HuH-7 (cell line): ENCODE results near the gene ADORA2A.

Source experiments
- DNase-seq: peaks from one replicate; pipeline ENCODE4 v3.0.0; 2011; ENCODE audit warnings: low spot score

The ADORA2A gene

DNA sequence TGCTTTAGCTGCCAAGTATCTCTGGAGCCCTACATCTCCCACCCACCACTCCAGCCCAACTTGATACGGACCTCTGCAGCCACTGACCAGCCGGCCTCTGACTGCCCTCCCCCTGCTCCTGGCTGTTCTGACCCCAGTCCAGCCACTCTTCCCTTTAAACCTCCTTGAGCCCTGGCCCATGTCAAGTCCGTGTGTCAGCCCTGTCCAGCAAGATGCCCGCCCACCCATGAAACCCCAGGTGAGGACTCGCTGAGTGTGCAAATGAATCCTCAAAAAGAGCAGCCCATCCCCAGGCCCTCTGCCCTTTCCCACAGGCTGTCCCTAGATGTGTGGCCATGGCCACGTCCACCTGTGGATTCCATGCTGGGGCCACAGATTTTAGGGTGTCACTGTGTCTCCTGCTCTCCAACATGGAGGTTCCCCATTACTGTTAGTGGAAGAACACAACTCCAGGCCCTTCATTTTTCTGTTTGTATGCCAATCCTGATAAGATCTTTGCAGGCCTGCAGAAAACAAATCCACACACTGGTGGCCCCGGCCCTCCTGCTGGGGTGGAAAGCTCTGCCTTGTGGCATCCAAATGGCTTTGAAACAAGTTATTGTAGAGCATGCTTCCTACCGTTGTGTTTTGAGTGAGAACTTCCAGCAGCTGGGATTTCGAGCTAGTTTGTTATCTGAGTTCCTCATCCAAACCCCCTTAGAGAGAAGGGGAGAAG, 22.7 kb upstream of the ADORA2A start:
- no peak for DNase-seq

DNA sequence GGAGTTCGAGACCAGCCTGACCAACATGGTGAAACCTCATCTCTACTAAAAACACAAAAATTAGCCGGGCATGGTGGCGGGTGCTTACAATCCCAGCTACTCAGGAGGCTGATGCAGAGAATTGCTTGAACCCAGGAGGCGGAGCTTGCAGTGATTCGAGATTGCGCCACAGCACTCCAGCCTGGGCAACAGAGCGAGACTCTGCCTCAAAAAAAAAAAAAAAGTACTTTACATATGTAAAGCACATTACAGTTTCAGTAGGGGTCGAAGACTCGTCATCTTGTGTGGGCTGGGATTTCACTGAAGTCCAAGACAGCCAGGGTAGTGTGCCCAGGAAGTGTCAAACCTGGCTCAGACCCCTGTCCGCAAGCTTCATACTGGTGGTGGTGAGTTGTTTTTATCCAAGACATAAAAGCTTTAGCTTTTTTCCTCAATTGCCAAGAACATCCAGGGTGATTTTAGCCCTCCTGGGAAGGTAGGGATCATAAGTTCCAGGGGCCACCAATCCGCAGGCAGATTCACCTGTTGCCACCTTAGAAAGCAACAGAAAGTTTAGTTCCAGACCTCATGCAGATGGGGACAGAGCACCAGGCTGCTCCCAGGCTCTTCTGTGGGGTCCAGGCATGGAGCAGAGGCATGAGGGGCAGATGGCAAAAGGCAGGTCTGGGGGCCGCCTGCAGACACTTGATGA, 21.6 kb upstream of the ADORA2A start:
- no peak for DNase-seq

DNA sequence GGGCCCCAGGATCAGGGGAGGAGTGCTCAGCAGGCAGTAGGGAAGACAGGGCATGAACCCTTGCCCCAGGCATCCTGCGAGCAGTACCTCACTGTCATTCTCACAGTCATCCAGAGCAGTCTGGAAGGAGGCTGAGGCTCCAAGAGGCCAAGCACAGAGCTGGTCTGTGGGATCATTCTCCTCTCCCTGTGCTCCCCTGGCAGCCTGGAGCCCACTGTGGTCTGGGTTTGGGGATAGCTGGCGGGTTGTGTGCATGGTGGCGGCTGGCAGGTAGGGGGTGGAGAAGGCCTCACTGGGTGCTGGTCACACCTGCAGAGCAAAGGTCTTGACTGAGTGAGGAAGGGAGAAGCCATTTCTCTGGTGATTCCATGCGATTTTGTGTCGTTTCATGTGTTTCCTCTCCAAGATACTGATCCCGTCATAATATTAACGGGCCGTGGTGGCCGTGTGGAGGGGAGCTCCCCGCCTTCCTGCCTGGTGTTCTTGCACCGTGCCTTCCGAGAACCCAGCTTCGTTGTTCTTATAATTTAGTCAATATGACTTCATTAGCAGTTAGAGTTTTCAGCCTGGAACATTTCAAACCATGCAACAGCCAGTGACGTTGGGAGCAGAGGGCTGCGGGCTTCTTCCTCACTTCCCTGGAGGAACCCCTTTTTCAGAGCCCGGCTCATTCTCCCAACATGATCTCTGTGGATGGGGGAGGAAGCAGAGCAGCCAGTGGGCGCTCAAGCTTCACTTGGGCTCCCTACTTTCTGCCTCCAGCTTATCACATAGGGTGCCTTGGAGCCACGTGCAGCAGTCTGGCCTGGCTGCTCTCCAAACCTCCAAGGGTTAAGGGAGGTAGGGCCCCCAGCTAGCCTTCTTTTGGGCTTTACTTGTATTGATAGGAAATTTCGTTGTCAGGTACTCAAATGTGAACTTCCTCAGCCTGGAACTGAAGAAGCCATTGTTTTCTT, 20.8 kb upstream of the ADORA2A start:
- no peak for DNase-seq

DNA sequence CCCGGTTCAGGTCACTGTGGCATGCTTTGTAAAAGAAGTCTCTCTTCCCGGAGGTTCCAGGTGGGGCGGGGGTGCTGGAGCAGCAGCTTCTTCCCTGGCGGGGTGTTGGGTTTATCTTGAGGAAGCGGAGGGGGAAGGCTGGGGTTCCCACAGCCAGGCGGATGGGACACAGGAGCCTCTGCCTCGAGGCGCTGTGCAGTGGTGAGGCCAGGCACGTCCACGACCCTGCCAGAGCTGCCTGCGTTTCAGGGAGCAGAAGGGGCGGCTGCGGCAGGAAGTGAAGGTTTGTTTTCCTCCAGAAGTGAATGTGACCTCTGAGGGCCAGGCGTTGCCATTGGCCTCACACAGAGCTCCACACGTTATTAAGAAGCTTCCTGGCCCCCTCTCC, 20.1 kb upstream of the ADORA2A start:
- no peak for DNase-seq

DNA sequence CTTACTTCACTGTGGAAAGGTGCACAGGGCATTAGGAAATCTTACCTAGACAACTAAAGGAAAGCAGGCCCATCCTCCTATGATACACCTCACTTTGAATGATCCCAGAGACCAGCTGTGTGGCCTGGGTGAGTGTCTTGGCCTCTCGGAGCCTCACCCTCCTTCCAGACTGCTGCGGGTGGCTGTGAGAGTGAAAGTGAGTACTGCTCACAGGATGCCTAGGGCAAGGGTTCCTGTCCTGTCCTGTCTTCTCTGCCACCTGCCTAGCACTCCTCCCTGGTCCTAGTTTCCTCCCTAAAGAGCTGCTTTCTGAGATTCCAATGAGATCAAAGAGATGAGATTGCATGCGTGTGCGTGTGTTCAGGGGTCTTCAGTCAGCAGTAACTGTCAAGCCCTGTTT, 19.5 kb upstream of the ADORA2A start:
- DNase-seq, result no peak

DNA sequence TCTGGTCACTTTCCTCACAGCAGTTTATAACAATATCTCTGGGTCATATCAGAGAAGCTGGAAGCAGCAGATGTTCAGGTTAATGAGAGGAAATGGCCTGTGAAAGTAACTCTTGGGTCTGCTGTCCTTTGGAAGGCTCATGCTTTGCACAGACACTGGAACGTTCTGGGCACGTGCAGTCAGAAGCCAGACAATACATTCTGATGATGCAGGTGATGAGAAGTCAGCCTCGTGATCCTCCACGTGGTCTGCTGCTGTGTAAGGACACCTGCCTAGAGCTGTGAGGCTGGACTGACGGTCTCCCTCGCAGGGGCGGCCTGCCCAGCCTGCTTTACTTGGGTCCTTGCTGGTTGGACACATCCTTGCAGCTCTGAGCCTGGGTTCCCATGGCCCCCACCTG, 18.8 kb upstream of the ADORA2A start:
- DNase-seq, result no peak

DNA sequence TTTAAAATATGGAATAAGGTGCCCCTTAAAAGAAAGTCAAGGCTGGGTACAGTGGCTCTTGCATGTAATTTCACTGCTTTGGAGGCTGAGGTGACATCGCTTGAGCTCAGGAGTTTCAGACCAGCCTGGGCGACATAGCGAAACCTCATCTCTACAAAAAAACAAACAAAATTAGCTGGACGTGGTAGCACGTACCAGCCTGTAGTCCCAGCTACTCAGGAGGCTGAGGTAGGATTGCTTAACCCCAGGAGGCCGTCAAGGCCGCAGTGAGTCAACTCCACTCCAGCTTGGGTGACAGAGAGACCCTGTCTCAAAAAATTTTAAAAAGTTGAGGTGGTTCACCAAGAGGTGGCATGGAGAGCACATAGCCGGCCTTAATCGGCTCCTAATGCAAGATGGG, 17.7 kb upstream of the ADORA2A start:
- DNase-seq, result no peak

DNA sequence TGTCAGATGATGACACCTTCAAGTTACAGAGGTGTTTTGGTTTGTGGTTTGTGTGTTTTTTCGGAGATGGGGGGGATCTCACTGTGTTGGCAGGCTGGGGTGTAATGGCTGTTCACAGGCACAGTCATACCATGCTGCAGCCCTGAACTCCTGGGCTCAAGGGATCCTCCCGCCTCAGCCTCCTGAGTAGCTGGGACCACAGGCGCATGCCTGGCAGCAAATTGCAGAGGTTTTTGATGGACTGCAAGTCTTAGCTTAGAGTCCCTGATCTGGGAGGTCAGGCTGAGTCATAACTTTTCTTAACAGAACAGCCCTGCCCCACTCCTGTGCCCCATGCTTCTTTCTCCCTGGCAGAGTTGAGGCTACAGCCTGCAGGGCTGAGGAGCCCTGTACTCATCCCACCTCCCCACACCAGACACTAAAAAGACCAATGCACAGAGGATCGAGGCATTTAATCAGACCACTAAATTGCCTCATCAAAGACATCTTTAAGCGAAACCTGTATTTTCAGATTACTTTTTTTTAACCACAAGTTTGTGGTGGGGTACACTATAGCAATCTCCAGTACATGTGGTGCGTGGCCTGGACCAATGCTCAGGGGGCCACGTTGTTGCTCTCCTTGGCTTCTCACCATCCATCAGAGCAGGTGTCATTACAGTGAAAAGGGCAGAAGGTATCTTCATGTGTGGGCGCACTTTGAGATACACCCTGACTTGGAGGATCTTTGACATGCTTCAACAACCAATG, 17.1 kb upstream of the ADORA2A start:
- DNase-seq, result no peak

DNA sequence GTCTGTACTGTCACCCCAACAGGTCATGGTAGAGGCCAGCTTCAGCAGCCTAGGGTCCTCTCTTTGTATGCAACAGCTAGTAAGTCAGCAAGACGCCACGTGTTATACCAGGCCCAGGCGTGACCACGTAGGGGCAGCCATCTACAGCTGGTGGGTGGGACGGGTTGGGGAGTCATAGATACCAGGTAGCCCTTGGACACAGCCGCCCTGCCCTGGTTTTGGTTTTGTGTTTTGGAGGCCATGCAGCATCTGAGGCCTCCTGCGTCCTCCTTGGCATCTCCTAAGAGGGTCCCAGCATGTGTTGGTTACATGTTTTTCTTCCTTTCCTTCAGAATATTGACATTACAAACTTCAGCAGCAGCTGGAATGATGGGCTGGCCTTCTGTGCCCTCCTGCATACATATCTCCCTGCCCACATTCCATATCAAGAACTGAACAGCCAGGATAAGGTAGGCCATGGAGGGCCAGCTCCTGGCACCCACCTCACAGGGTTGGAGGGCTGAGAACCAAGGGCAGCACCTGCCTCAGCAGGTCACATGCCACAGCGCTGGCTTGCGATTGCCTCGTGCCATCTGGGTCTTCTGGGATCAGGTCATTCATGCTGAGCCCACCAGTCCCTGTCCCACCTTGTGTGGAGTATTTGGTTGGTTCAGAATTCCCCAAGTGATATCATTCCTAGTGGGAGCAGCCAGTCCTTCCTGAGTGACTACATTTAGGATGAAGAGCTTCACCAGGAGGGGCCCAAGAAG, 16.0 kb upstream of the ADORA2A start:
- DNase-seq, result no peak

DNA sequence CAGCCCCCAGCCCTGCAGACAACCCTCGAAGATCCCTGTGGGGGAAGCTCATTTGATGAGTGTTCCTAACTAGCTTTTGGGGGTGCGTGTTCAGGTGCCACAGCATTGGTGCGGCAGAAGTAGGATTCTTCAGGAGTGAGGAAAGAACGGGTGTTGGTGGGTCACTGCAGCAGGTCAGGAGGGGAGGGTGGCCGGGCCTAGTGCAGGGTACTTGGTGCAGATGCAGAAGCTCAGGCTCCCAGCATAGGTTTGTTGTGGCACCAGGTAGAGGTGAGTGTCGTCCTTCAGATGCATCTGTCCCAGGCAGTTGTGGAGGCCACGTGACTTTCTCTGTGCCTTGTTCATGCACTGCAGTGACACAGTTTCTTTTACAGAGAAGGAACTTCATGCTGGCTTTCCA, 15.1 kb upstream of the ADORA2A start:
- DNase-seq, result no peak

DNA sequence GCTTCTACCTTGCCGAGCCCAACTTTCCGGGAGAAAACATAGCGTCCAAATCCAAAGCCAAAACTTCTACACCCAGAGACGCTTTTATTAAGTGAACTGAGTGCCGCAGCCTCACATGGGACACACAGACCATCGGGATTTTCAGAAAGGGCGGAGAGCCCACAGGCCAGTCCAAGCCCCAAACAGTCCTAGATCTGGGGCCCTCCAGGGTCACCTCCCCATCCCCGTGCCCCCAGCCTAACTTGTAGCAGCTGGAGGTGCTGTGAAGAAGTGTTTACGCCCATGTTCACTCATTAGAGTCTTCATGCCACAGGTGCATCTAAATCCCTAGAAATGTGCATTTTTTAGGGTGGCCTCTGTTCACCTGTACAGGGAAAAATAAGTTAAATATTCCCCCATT, 14.1 kb upstream of the ADORA2A start:
- no peak for DNase-seq

DNA sequence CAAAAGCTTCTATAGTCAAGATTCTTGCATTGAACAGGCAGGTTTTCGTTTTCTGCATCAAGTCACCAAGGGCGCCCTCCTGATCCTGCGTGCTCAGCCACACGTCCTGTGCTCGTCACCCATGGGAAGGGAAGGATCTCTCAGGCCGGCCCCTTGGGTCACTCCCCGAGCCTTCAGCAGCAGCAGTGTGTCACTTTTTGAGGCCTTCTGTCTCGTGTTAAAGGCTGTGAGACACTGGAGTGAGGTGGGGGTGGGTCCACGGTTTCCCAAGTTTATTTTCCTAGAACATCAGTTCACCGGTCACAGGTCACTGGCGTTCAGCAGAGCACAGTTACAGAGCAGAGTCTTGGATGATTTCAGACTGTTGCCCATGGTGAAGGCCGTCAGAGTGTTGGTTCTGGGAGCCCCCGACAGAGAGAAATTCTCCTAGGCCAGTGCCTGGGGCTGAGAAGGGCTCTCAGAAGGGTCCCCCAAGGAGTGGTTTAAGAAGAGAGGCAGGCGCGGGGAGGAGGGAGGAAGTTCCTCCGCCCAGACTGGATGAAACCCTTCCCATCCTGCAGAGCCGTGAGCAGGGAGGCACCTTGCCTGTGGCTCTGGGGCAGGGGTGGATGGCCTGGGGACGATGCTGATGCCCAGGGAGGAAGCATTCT, 13.5 kb upstream of the ADORA2A start:
- DNase-seq, result no peak

DNA sequence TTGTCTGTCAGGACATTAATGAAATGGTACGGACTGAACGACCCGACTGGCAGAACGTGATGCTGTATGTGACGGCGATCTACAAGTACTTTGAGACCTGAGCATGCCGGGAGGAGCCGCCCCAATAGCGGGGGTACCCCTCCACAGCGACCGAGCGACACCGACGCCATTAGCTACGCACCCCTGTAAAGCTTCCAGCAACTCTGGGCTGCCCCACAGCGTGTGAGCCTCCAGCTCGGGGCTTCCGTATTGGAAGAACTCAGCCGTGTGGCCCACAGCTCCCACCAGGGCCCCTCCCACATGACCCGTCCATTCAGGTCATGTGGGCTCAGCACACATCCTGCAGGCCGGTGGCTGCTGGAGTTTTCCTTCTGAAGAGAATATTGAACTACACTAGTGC, 12.9 kb upstream of the ADORA2A start:
- no peak for DNase-seq

DNA sequence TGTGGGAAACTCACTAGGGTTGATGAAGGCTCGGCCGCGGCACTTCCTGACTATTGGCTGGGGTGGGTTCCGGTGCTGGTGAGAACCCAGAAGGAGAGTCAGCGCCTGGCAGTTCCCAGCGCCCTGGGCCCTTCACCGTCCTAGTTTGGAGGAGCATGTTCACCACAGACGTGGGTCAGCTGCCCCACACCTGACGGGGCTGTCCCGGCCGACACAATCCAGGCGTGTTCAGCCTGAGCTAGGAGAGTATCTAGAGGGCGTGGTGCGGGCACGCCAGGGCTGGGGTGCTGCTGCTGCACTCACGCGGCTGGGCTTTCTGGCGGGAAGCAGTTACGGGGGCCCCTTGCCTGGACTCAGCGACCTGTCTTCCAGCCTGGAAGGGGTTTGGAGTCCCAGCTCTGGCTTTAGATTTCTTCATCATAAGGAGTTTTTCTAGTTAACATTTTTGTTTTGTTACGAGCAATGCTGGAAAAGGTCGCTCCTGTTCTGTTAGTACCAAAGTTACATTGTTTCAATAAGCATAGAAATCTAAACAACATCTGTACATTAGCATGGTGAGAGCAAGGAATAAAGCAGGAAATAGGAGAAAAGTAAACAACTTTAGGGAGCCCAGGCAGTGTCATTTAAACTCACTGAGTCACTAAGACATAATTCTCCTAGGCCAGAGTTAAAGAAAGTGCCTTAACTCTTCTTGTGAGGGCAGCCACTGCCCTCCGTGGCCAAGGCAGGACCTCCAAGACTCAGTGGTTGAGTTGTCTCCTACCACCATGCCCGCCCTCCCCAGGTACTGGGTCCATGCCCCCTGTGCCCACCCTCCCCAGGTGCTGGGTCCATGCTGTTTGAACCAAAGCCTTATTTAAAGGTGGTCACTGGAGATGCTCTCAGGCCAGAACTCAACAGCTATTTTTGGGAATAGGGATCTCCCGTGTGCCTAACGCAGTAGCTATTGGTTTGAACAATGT, 12.1 kb upstream of the ADORA2A start:
- DNase-seq, result no peak

DNA sequence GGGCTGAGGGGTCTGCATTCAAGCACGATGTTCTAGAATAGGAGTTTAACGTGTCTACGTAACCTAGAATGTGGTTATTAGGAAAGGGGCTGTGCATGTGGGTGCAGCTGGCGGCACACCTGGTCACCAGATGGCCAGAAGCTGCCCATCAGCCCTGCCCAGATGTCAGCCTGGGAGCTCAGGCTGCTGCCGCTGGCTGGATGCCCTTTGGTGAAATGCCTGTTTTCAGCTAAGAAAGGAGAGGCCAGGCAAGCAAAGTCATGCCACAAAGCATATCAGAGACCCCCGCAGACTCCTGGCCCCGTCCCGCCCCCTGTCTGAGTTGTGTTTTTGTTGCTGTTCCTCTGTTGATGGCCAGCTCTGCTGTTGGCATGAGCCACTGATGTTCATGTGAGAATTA, 11.3 kb upstream of the ADORA2A start:
- no peak for DNase-seq

DNA sequence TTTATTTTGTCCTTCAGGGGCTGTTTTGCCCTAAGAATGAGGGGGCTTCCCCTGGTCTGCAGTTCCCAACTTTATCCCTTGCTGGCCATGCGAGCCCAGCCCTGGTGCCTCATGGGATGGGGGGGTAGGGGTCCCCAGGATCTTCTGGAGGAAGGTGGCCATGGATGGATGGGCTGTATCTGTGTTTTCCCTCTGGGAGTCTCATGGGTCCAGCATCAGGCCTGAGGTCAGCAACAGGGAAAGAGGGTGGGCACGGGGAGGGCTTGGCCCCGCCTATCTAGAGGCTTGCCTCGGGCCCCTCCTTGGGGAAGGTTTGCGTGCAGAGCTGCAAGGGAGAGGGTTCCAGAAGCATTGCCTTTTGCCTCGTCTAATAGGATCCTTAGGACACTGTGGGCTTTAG, 10.8 kb upstream of the ADORA2A start:
- DNase-seq, result no peak

DNA sequence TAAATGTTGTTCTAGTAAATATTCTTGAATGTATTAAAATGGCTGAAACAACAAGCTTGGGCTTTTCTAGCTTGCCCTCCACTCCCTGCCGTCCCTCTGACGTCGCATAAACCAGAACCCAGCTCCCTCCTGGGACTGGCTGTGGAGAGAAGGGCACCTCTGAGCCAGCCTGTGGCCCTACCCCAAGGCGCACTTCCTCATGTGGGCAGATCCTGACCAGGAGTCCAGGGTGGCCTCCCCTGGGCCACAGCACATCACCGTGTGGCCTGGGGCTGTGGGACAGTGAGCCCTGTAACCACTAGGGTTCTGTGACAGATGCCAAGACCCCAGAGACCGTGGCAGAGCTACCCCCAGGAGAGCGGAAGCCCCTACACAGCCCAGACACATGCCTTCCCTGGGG, 10.2 kb upstream of the ADORA2A start:
- no peak for DNase-seq

DNA sequence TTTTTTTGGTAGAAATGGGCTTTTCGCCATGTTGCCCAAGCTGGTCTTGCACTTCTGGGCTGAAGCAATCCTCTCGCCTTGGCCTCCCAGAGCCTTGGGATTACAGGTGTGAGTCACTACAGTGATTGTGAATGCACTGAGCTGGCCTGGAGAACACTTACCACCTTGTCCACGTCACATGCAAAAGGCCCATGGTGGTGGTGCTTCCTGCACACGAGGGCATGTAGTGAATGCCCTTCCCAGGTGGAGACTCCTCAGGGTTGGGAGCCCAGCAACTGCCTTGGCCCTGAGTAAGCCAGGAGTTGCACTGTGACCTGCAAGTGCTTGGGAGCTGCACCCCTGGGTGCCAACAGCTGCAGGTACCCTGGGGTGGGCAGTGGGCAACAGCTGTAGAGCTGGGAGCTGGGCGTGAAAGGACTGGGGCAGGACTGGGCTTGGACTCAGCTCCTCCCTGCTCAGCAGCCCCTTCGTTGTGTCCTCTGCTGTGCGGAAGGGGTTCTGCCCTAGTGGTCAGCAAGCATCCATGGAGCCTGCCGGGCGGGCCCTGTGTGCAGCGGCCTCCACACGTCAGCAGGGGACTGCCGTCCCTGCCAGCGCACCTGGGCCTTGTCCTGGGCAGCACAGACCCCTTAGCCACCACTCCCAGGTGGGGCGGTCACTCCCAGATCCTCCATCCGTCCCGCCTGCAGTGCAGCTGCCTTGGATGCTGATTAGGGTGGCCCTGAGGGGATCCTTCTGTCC, 9.3 kb upstream of the ADORA2A start:
- no peak for DNase-seq
